ENCODE data around the gene BRSK2.

Gene BRSK2

DNA sequence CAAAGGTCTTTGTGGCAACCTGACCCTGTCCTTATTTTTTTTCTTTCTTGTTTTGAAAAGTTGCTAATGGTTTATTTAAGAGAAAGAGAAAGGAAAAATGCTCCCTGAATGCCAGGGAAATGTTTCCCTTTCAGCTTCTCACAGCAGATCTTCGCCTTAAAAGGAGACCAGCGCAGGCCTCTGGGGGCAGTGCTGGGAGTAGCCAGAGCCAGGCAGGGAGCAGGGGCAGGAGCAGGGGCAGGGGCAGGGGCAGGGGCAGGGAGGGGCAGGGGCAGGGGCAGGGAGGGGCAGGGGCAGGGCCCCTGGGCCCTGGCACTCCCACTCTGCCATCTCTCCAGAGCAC is 91.7 kb downstream of the BRSK2 start:
- DNase-seq (ENCODE audit: low read depth, low spot score), result no peak

DNA sequence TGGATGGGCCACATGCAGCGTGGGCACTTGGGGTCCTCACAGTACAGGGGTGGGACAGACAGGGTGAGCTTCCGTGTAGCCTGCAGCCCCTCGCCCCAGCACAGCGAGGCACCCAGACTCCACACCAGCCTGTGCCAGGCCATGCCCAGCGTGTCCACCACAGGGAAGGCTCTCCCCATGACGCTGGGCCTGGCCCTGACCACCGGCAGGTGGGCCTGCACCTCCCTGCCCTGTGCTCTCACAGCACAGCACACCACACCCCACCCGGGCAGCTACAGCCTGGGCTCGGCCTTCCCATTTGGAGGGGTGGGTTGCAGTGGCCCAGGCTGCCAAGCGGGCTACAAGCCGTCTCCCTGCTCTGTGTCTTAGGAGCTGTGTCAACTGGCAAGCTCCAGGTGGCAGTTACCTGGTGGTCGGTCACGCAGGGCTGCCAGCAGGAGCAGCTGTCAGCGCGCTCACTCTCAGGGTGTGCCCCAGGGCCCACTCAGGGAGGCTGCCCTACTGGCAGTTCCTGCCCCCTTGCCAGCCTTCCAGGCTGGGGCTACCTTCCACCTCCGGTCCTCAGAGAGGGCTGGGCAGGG is 92.2 kb downstream of the BRSK2 start:
- DNase-seq (ENCODE audit: low read depth, low spot score), result no peak

DNA sequence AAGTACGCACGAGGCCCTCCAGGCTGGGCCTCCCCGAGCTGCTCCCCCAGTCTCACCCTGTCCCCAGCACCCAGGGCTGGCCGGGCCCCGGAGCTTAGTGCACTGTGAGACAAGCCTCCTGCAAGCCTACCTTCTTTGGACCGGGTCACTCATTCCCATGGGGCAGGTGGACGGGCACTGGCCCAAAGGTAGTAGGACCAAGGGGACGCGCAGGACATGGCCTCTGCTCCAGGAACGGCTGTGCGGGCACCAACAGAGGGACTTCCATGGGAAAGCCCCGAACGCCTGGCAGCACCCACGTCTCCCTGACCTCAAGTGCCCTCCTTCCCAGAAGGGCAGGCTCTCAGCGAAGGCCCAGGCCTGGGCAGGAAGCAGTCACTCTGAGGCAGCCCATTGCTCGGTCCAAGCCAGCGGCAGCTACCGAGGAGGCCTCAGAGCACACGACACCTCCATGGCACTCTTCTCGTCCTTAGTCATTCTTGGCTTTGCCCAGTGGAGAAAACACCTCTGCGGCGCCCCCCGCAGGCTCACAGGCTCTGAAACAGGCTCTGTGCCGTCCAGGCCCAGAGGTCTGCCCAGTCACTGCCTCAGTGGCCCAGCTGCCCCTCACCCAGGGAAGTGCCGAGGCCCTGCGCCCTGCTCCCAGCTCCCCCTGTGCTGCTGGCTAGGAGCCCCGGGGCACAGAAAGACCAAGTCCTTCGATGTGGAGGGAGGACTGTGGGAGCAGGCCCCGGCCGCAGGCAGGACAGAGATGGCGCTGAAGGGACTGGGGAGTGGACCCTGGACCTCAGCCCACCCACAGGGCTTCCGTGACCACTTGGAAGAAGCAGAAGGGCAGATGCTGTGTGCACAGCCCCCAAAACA is 93.1 kb downstream of the BRSK2 start:
- no peak for DNase-seq (ENCODE audit: low read depth, low spot score)

- no peak for DNase-seq (ENCODE audit: low read depth, low spot score)
These were observed 93.8 kb downstream of the BRSK2 start for GRCh38 chr11:1483445-1483961.

- DNase-seq (ENCODE audit: low read depth, low spot score), result no peak
These were observed 94.4 kb downstream of the BRSK2 start for GRCh38 chr11:1484061-1484671.

DNA sequence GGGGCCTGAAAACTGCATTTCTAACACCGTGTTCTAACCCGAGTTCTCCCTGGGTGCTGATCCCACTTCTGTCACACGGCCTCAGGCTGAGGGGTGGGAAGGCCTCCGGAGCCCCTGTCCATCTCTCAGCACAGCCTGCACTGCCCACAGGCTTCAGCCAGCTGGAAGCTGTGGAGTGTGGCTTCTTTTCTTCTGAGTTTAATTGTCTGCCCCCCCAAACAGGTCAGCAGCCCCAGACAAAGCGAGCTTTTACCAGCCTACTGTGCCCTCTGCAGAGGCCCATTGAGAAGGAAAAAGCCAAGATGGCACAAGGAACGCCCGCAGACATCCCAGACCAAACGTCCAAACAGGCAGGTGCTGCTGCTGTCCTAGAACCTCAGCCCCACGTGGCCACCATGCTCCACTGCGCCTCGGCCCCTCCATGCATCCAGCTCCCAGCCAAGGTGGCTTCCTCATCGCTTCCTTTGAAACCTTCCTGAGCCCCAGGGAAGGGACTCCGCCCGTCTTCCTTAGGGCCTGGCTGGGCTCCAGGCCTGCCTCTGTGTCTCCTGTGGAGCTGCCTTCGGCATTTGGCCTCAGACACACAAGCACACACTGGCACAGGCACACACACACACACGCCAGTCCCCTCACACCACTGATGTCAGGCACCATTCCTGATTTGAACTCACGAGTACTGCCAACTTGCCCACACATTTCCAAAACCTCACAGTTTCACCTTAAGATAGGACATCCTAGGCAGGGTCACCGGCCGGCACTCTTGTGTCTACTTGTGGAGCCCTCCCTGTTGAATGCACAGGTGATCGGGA is 95.2 kb downstream of the BRSK2 start:
- DNase-seq (ENCODE audit: low read depth, low spot score), result no peak

DNA sequence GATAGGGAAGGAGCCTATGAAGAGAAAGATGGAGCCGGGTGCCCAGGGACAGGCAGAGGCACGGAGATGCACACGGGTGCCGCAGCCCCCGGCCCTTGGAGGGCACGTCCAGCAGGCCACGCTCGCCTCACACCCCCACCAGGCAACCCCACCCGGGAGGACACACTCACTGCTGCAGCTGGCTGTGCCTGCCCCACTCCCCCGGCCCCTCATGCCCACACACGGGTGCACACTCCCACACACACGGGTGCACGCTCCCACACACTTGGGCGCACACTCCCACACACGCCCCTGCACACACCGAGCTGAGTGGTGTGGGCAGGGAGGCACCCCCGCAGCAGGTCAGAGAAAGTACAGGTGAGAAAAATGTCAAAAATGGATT is 95.8 kb downstream of the BRSK2 start:
- no peak for DNase-seq (ENCODE audit: low read depth, low spot score)

DNA sequence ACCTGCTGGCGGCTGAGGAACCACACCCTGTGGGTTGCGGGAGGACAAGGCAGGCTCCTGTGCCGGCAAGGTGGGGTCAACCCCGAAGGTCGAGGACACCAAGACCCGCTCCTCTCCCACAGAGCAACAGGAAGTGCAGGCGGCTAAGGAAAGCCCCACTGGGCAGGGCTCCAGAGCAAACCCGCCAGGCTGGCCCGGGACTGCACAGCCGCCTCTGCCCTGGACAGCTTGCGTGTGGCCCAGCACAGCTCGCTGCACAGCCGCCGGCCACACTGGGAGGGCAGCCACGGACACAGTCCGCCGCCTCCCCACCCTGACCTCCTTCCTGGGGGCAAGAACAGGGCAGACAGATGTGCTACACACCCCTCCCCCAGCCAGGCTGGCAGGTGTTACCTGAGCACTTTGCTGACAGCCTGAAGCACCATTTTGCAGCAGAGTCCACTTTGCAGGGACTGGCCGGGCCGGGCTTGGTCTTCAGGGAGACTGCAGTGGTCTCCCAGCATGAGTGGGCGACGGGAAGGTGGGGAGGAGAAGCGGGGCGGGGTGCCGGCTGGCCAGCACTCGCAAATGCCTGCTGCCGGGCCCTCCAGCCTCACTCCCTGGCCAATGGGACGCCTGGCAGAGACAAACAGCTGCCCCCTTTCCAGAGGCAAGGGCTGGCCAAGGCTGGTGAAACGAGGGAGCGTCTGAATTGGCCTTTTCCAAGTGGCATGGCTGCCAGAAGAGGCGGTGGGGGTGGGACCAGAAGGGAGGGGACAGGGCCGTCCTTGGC is 96.5 kb downstream of the BRSK2 start, which contains the start of gene MOB2:
TSS of gene MOB2 (minus strand) at position 726 of the 772 bp plus-strand sequence. CDS start at position 503, 223 bp downstream.
- DNase-seq (ENCODE audit: low read depth, low spot score), result peak; percentile 50

DNA sequence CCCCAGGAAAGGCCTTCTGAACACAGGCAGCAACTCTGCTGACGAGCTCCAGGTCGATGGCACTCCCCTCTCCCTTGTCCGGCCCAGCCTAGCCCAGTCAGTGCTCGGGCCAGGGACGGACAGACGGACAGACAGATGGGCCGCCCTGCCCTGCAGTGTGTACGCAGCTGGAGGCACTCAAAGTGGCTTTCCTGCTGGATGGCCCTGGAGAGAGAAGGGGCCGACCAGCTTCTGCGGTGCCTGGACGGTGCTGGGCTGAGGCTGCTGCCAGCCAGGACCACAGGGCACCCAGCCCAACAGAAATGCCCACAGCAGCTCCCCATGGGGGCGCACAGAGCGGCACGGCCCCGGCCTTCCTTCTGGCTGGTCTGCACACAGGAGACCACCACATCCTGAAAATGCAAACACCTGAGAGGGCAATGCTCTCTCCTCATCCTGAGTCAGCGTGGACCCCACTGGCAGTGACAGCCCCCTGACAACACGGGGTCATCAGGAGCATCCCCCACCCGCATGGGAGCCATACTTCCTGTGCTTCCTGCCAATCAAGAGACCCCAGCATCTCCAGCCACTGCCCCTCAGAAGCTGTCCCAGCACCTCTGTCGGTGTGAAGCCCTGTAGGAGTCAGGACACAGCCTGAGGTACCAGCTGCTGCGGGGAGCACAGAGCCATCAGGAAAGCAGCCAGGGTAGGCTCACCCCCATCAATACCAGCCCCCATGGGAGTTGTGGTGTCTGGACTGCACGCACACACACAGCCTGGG is 97.5 kb downstream of the BRSK2 start:
- DNase-seq (ENCODE audit: low read depth, low spot score), result no peak

GRCh38 chr11:1487851-1488574 is 98.3 kb downstream of the BRSK2 start:
- DNase-seq (ENCODE audit: low read depth, low spot score), result no peak

GRCh38 chr11:1488575-1489180 is 98.9 kb downstream of the BRSK2 start:
- DNase-seq (ENCODE audit: low read depth, low spot score), result no peak

- no peak for DNase-seq (ENCODE audit: low read depth, low spot score)
These were observed 100.9 kb downstream of the BRSK2 start for GRCh38 chr11:1490651-1491050.

- no peak for DNase-seq (ENCODE audit: low read depth, low spot score)
These were observed 101.6 kb downstream of the BRSK2 start for GRCh38 chr11:1491379-1491778.

GRCh38 chr11:1493650-1494244 is 104.0 kb downstream of the BRSK2 start:
- DNase-seq (ENCODE audit: low read depth, low spot score), result no peak

GRCh38 chr11:1494650-1495049 is 104.9 kb downstream of the BRSK2 start:
- no peak for DNase-seq (ENCODE audit: low read depth, low spot score)

GRCh38 chr11:1496091-1496760 is 106.5 kb downstream of the BRSK2 start:
- no peak for DNase-seq (ENCODE audit: low read depth, low spot score)

DNA sequence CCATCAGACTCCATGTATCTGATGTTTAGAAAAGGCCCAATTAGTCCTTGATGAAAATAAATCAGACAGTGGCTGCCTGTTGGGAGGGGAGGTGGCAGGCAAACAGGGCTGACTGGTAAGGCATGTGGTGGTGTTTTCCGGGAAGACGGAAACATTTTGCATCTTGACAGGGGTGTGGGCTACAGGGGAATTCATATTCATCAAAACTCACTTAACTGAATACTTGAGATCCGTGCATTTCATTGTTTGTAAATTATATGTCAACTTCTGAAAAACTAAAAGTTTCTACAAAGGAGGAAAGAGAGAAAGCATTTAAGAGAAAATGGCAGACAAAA is 107.0 kb downstream of the BRSK2 start:
- no peak for DNase-seq (ENCODE audit: low read depth, low spot score)

GRCh38 chr11:1497600-1497999 is 107.9 kb downstream of the BRSK2 start:
- no peak for DNase-seq (ENCODE audit: low read depth, low spot score)
